ENCODE measurements around the gene TCIRG1. TPM values are rescaled to one million over a fixed set of nuclear protein-coding genes. Genes with fewer than 3 reads are reported as not detected.

The TCIRG1 gene
- total RNA-seq, 4 donors from 2014 or later, result 19.4 to 50.9 (median 41.2) TPM

DNA sequence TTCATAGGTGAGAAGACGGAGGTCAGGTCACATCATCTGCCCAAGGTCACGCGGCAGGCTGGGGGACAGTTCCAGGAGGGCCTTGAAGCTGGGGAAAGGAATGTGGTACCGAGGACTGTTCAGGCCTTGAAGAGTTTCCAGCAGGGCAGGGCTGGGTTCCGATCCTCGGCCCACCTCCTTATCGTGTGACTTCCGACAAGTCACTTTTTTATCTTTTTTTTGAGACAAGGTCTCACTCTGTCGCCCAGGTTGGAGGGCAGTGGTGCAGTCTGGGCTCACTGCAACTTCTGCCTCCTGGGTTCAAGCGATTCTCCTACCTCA lies 7.7 kb upstream of the TCIRG1 start:
- Histone ChIP-seq H3K9me3 (no peaks in the 10 kb centered on the region), H3K4me3 (peak overlapping the region; percentile 79), H3K27ac (peak overlapping the region; percentile 85), H3K36me3 (peaks cover 17% of the 10 kb centered on the region), H3K27me3 (no peaks in the 10 kb centered on the region), H3K4me1 (peaks cover 44% of the 10 kb centered on the region)
- TF ChIP-seq EP300 (IDR thresholded peaks at IDR 0.05) (no peak), POLR2AphosphoS5 (IDR thresholded peaks at IDR 0.05) (no peak), POLR2A (IDR thresholded peaks at IDR 0.05) (no peak)
- TF ChIP-seq, protein P1, sequence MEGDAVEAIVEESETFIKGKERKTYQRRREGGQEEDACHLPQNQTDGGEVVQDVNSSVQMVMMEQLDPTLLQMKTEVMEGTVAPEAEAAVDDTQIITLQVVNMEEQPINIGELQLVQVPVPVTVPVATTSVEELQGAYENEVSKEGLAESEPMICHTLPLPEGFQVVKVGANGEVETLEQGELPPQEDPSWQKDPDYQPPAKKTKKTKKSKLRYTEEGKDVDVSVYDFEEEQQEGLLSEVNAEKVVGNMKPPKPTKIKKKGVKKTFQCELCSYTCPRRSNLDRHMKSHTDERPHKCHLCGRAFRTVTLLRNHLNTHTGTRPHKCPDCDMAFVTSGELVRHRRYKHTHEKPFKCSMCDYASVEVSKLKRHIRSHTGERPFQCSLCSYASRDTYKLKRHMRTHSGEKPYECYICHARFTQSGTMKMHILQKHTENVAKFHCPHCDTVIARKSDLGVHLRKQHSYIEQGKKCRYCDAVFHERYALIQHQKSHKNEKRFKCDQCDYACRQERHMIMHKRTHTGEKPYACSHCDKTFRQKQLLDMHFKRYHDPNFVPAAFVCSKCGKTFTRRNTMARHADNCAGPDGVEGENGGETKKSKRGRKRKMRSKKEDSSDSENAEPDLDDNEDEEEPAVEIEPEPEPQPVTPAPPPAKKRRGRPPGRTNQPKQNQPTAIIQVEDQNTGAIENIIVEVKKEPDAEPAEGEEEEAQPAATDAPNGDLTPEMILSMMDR (IDR thresholded peaks at IDR 0.05), result no peak
- 13% methylated on average over 10 of the region's 10 CpGs for WGBS
- no peak for DNase-seq (ENCODE audit: low spot score in 2 of 2)

DNA sequence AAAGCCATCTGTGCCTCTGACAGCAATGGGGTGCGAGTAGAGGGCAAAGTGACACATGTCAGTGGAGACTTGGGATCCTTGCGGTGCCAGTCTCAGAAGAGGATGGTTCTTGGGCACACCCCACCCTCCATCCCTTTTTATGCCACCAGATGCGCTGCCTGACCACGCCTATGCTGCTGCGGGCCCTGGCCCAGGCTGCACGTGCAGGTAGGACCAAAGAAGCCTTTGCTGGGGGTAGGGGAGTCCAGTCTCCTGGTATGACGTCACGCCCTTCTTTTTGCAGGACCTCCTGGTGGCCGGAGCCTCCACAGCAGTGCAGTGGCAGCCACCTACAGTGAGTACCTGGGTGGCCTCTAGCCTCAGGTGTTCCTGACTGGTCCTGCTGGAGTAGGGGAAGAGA lies 6.8 kb upstream of the TCIRG1 start:
- H3K4me3 ChIP-seq, result no peak overlapping the region
- WGBS, result 52% methylated on average over 6 of the region's 9 CpGs
- no peaks in the 10 kb centered on the region for H3K9me3 ChIP-seq
- no peak for DNase-seq (ENCODE audit: low spot score in 2 of 2)
- peaks cover 53% of the 10 kb centered on the region for H3K4me1 ChIP-seq
- peaks cover 17% of the 10 kb centered on the region for H3K36me3 ChIP-seq
- no peak for TF ChIP-seq POLR2A (IDR thresholded peaks at IDR 0.05)
- TF ChIP-seq EP300 (IDR thresholded peaks at IDR 0.05), result no peak
- TF ChIP-seq POLR2AphosphoS5 (IDR thresholded peaks at IDR 0.05), result no peak
- TF ChIP-seq, protein P1 (IDR thresholded peaks at IDR 0.05), result no peak
- H3K27ac ChIP-seq, result no peak overlapping the region
- H3K27me3 ChIP-seq, result no peaks in the 10 kb centered on the region

DNA sequence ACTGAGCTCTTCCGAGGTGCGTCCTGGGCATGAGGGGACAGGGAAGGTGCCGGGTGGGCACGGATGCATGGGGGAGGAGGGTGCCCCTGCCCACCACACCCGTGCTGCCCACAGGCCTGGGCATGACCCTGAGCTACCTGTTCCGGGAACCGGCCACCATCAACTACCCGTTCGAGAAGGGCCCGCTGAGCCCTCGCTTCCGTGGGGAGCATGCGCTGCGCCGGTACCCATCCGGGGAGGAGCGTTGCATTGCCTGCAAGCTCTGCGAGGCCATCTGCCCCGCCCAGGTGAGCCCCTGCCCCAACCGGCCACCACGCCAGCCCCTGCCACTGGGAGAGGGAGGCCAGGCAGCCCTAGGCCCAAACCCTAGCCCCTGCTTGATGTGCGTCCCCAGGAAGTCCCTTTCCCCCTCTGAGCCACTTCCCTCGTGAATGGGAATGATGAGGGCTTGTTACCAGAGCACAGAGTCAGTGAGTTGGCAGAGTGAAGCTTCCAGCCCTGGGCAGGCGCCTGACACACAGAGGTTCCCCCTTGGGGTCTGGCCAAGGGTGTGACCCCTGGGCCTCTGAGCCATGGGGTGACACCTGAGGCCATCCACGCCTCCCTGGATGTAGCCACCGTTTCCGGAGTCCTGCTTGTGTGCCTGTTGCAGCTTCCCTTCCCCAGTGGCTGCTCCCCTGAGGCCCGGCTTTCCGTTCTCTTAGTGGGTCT lies 5.7 kb upstream of the TCIRG1 start:
- H3K27ac ChIP-seq, result peak overlapping the region; percentile 54
- no peaks in the 10 kb centered on the region for H3K27me3 ChIP-seq
- H3K36me3 ChIP-seq, result peaks cover 17% of the 10 kb centered on the region
- no peak overlapping the region for H3K4me3 ChIP-seq
- 94% methylated on average over 10 of the region's 29 CpGs for WGBS
- H3K4me1 ChIP-seq, result peaks cover 62% of the 10 kb centered on the region
- DNase-seq (ENCODE audit: low spot score in 2 of 2), result no peak
- TF ChIP-seq, protein P1 (IDR thresholded peaks at IDR 0.05), result no peak
- TF ChIP-seq EP300 (IDR thresholded peaks at IDR 0.05), result no peak
- no peak for TF ChIP-seq POLR2AphosphoS5 (IDR thresholded peaks at IDR 0.05)
- no peaks in the 10 kb centered on the region for H3K9me3 ChIP-seq

DNA sequence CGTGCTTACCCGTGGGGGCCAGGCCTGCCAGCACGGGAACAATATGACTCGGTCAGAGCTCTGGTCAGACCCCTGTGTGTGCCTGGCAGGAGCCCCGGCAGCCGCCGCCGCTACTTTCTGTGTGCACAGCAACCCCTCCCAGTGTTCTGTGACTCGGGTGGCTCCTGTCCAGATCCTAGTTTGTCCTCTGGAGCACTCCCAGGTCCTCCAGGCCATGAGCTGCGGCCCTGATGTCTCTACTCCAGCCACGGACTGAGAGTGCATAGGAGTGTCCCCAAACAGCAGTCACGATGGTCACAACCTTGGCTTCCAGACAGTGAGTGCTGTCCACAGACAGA lies 5.1 kb upstream of the TCIRG1 start:
- 83% methylated on average over 4 of the region's 12 CpGs for WGBS
- no peaks in the 10 kb centered on the region for H3K27me3 ChIP-seq

DNA sequence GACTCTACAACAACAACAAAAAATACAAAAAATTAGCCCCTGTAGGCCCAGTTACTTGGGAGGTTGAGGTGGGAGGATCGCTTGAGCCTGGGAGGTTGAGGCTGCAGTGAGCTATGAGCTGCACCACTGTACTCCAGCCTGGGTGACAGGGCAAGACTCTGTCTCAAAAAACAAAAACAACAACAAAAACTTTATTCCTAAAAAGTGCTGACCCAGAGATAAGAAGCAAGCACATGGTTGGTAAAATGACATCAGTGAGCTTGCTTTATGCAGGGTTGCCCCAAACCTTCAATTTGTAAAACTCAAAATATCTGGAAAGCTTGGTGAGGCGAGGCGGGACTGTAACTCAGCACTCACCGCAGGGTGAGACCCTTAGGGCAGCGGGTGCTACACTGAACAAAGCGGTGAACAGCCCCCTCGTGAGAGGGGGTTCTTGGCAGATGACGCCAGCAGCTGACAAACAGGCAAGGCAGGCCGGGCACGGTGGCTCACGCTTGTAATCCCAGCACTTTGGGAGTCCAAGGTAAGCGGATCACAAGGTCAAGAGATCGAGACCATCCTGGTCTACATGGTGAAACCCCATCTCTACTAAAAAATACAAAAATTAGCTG lies 3.5 kb upstream of the TCIRG1 start:
- no peak for TF ChIP-seq EP300 (IDR thresholded peaks at IDR 0.05)
- TF ChIP-seq, protein P1 (IDR thresholded peaks at IDR 0.05), result no peak
- H3K4me3 ChIP-seq, result no peak overlapping the region
- H3K4me1 ChIP-seq, result peaks cover 72% of the 10 kb centered on the region
- no peak for DNase-seq (ENCODE audit: low spot score in 2 of 2)
- no peak overlapping the region for H3K27ac ChIP-seq
- WGBS, result 90% methylated on average over 13 of the region's 13 CpGs
- H3K27me3 ChIP-seq, result no peaks in the 10 kb centered on the region
- peaks cover 17% of the 10 kb centered on the region for H3K36me3 ChIP-seq
- H3K9me3 ChIP-seq, result no peaks in the 10 kb centered on the region

More for the DNA sequence above, 5.1 kb upstream of the TCIRG1 start:
- Histone ChIP-seq H3K36me3 (peaks cover 17% of the 10 kb centered on the region), H3K9me3 (no peaks in the 10 kb centered on the region), H3K4me3 (no peak overlapping the region), H3K27ac (peak overlapping the region; percentile 54), H3K4me1 (peaks cover 67% of the 10 kb centered on the region)
- DNase-seq (ENCODE audit: low spot score in 2 of 2), result no peak
- TF ChIP-seq POLR2A (IDR thresholded peaks at IDR 0.05), result no peak
- TF ChIP-seq POLR2AphosphoS5 (IDR thresholded peaks at IDR 0.05), result no peak
- TF ChIP-seq, protein P1 (IDR thresholded peaks at IDR 0.05), result no peak
- no peak for TF ChIP-seq EP300 (IDR thresholded peaks at IDR 0.05)

All from suprapubic skin (tissue), 4 donors.